A549 (cell line): ENCODE measurements around the gene CD2. TPM values are rescaled to one million over a fixed set of nuclear protein-coding genes. Genes with fewer than 3 reads are reported as not detected.

Source experiments
- ATAC-seq, 2 experiments: fragments of 200-7000 bp in 1 of 2; fragments of >200 bp in 1 of 2; cut with Nextera tagmentation in 1 of 2; cut with Tn5 transposase in 1 of 2; 3 replicates each; pipeline versions ENCODE4 v1.8.0 to v1.9.1; 2018 to 2020; ENCODE audit warnings: mild to moderate bottlenecking in 1 of 2, moderate library complexity in 1 of 2
- CTCF ChIA-PET: fragments of 300-600 bp; sonication (Branson Sonifier 250); formaldehyde crosslinking; extraction: SDS; loops from one replicate; lab custom pipeline; 2021; ENCODE audit warnings: antibody characterized with exemption, inconsistent platforms; lab: Yijun Ruan, JAX
- POLR2A ChIA-PET: fragments of 350-600 bp; formaldehyde crosslinking; extraction: SDS; loops from one replicate; lab custom pipeline; 2021; ENCODE audit warnings: antibody characterized with exemption, inconsistent platforms; lab: Yijun Ruan, JAX
- DNase-seq, 2 experiments: peaks; one replicate each; pipeline versions ENCODE4 v3.0.0 to v3.0.0-alpha.2; 2011 to 2016; ENCODE audit warnings: low read depth in 1 of 2, low spot score in 1 of 2
- FAIRE-seq: peaks from 2 replicates; lab custom pipeline; 2011; peaks lifted over from hg19 to GRCh38; lab: Jason Lieb, UNC
- H3K27ac ChIP-seq, 2 experiments: fragments of >200 bp; sonication (Bioruptor Twin); formaldehyde crosslinking; 3 replicates each; pipeline ENCODE4 v1.5.1; 2016 to 2017
- H3K4me1 ChIP-seq: fragments of >200 bp; sonication (Bioruptor Twin); formaldehyde crosslinking; 3 replicates; pipeline ENCODE4 v1.6.1; 2016
- H3K4me2 ChIP-seq: fragments of >200 bp; sonication (Bioruptor Twin); formaldehyde crosslinking; 3 replicates; pipeline ENCODE4 v1.6.1; 2016
- H3K4me3 ChIP-seq: fragments of >200 bp; sonication (Bioruptor Twin); formaldehyde crosslinking; 3 replicates; pipeline ENCODE4 v1.5.1; 2016
- H3K9me3 ChIP-seq: fragments of >200 bp; sonication (Bioruptor Twin); formaldehyde crosslinking; 3 replicates; pipeline ENCODE4 v1.6.1; 2016
- BHLHE40 ChIP-seq: IDR thresholded peaks from 2 replicates; pipeline ENCODE4 v1.6.1; 2012; ENCODE audit warnings: low read depth, low read length, inconsistent platforms
- CBX8 ChIP-seq: fragments of 200-600 bp; sonication (generic); IDR thresholded peaks from 2 replicates; pipeline ENCODE4 v1.6.1; 2016
- CHD4 ChIP-seq: fragments of 200-600 bp; sonication (generic); IDR thresholded peaks from 2 replicates; pipeline ENCODE4 v1.6.1; 2016; ENCODE audit warnings: antibody characterized with exemption, mild to moderate bottlenecking, borderline replicate concordance
- EHF ChIP-seq: fragments of 250-450 bp; sonication (Bioruptor Pico); IDR thresholded peaks from 2 replicates; pipeline ENCODE4 v1.5.0; 2020; ENCODE audit warnings: mild to moderate bottlenecking
- ESRRA ChIP-seq: fragments of 150-350 bp; IDR thresholded peaks from 2 replicates; pipeline ENCODE4 v1.6.1; 2014; ENCODE audit warnings: mild to moderate bottlenecking, low read length, borderline replicate concordance
- FOSL2 ChIP-seq, 2 experiments: fragments of 450-650 bp in 1 of 2; fragments of >200 bp in 1 of 2; sonication (Bioruptor Twin) in 1 of 2; formaldehyde crosslinking; IDR thresholded peaks; 2 replicates each; pipeline versions ENCODE4 v1.5.0 to v1.6.1; 2016 to 2020; ENCODE audit warnings: mild to moderate bottlenecking in 1 of 2, moderate library complexity in 1 of 2
- MAX ChIP-seq: IDR thresholded peaks from 2 replicates; pipeline ENCODE4 v1.6.1; 2012
- MYC ChIP-seq: IDR thresholded peaks from 2 replicates; pipeline ENCODE4 v1.6.1; 2012; ENCODE audit warnings: mild to moderate bottlenecking, inconsistent platforms, low read length, improper control_type of control experiment, borderline replicate concordance
- POLR2A ChIP-seq: IDR thresholded peaks from 2 replicates; pipeline ENCODE4 v1.6.1; 2012; ENCODE audit warnings: mild to moderate bottlenecking, low read length
- POLR2AphosphoS2 ChIP-seq: conservative IDR thresholded peaks from 2 replicates; pipeline ENCODE4 v1.6.1; 2012; ENCODE audit warnings: low read length, improper control_type of control experiment, inconsistent platforms
- SREBF2 ChIP-seq: fragments of 450-650 bp; IDR thresholded peaks from 2 replicates; pipeline ENCODE4 v1.6.1; 2014; ENCODE audit warnings: mild to moderate bottlenecking, moderate library complexity
- TP53 ChIP-seq: fragments of 250-450 bp; sonication (Bioruptor Pico); IDR thresholded peaks from 2 replicates; pipeline ENCODE4 v1.5.0; 2021; ENCODE audit warnings: mild to moderate bottlenecking, moderate library complexity
- ZC3H11A ChIP-seq: fragments of 450-650 bp; IDR thresholded peaks from 2 replicates; pipeline ENCODE4 v1.6.1; 2014; ENCODE audit warnings: antibody characterized with exemption, mild to moderate bottlenecking
- ZNF302 ChIP-seq: fragments of 250-450 bp; sonication (Bioruptor Pico); IDR thresholded peaks from 2 replicates; pipeline ENCODE4 v1.9.0; 2021; ENCODE audit warnings: inconsistent platforms, mild to moderate bottlenecking, moderate library complexity
- ZSCAN20 ChIP-seq: fragments of 250-450 bp; sonication (Bioruptor Pico); IDR thresholded peaks from 2 replicates; pipeline ENCODE4 v1.8.0; 2022; ENCODE audit warnings: mild to moderate bottlenecking, moderate library complexity
- WGBS: methylation state at CpG from one replicate; pipeline ENCODE4 v1.1.6; 2017; ENCODE audit errors: missing lambda C conversion rate; 5-methylcytosine and 5-hydroxymethylcytosine counted together
- polyA plus RNA-seq, 4 experiments: library from polyadenylated mRNA; depleted of rRNA in 3 of 4; stranded (reverse); fragments of >200 nt; fragmentation: RNase III in 1 of 4; extraction: RNeasy Plus Mini Kit Qiagen cat#74134 plus additional on column Dnase treatment in 1 of 4; gene quantifications; 2 replicates in 3 of 4; 3 replicates in 1 of 4; pipeline ENCODE4 v1.2.3, GENCODE V29; 2011 to 2017
- TF ChIP-seq, protein P1 (sequence below): fragments of 250-450 bp; sonication (Bioruptor Pico); IDR thresholded peaks from 2 replicates; pipeline ENCODE4 v1.5.0; 2021; ENCODE audit warnings: mild to moderate bottlenecking, moderate library complexity, borderline replicate concordance
- TF ChIP-seq, protein P2 (sequence below): fragments of 250-450 bp; sonication (Bioruptor Pico); IDR thresholded peaks from 2 replicates; pipeline ENCODE4 v1.5.0; 2020; ENCODE audit warnings: low read depth, mild to moderate bottlenecking, moderate library complexity

CD2 gene
- polyA plus RNA-seq, 2 of the 4 experiments (the other 2 are of a cell fraction), result not detected

DNA sequence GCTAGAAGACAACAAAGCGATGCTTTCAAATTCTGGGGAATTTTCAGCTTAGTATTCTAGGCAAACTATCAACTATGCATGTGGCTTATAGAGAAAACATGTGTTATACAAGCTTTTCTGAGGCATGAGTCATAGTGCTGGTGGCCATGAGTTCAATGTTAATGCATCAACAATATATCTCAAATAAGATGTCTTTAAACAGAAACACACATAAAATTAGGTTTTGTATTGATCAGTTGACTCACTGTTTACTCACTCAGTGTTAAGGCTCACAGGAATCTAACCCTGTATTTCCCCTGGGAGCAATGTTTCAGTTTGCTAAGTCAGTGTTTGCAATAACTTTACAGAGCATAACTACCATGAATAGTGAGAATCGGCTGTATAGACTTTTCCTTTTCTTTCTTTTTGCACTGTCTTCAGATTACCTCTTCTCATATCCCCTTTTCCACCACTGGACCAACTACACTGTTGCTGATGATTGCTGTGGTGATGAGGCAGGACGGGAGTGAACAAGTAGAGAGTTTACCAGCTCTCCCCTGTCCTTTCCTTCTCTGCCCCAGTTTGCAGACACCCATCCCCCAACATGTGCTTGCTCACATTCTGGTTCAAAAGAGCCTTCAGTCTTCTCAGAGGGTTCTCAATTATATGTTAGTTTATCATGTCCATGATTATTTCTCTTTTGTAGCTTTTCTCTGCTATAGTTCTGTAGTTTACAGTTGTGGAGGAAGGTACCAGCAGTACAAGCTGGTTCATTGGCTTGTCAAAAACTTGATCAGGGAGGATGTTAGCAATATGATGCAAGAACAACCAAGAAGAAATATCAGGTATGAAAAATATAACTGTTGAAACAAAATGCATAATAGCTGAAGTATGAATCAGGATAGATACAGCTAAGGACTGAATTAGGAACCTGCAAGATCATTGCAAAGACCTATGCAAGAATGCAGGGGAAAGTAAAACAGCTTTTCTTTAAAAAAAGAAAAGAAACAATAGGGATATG is 23.9 kb downstream of the CD2 start:
- no peak overlapping the region for H3K27ac ChIP-seq
- DNase-seq (no peak), FAIRE-seq (no peak), ATAC-seq (no peak)
- POLR2A ChIA-PET, result no interaction called here
- peaks cover 6% of the 10 kb centered on the region; the same call in 1 of the 3 replicates for H3K4me1 ChIP-seq
- no peaks in the 10 kb centered on the region for H3K9me3 ChIP-seq
- CTCF ChIA-PET, result no interaction called here
- no peak for TF ChIP-seq BHLHE40
- no peak for TF ChIP-seq ZC3H11A
- TF ChIP-seq SREBF2, result no peak
- TF ChIP-seq, protein P1, sequence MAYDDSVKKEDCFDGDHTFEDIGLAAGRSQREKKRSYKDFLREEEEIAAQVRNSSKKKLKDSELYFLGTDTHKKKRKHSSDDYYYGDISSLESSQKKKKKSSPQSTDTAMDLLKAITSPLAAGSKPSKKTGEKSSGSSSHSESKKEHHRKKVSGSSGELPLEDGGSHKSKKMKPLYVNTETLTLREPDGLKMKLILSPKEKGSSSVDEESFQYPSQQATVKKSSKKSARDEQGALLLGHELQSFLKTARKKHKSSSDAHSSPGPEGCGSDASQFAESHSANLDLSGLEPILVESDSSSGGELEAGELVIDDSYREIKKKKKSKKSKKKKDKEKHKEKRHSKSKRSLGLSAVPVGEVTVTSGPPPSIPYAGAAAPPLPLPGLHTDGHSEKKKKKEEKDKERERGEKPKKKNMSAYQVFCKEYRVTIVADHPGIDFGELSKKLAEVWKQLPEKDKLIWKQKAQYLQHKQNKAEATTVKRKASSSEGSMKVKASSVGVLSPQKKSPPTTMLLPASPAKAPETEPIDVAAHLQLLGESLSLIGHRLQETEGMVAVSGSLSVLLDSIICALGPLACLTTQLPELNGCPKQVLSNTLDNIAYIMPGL (CRISPR knock-in tag), result no peak
- no peak for TF ChIP-seq ZSCAN20 (CRISPR knock-in tag)
- TF ChIP-seq, protein P2, sequence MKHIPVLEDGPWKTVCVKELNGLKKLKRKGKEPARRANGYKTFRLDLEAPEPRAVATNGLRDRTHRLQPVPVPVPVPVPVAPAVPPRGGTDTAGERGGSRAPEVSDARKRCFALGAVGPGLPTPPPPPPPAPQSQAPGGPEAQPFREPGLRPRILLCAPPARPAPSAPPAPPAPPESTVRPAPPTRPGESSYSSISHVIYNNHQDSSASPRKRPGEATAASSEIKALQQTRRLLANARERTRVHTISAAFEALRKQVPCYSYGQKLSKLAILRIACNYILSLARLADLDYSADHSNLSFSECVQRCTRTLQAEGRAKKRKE (CRISPR knock-in tag), result no peak
- TF ChIP-seq EHF (CRISPR knock-in tag), result no peak
- no peak for TF ChIP-seq CBX8
- TF ChIP-seq CHD4, result no peak
- no peak for TF ChIP-seq ZNF302 (CRISPR knock-in tag)
- peak overlapping the region; percentile 13; the same call in 1 of the 3 replicates for H3K4me2 ChIP-seq
- 7% methylated on average over 3 of the region's 3 CpGs for WGBS
- H3K4me3 ChIP-seq, result no peak overlapping the region

DNA sequence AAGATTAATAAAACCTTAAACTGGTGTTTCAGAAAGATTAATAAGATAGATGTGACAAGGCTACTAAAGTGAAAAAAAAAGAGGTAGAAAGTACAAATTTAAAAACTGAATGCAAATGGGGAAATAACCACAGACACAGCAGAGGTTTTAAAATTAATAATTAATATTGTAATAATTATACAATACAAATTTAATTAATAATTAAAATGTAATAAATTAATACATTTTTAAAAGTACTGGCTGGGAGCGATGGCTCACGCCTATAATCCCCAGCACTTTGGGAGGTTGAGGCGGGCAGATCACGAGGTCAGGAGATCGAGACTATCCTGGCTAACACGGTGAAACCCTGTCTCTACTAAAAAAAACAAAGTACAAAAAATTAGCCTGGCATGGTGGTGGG is 26.8 kb downstream of the CD2 start:
- H3K27ac ChIP-seq, result no peak overlapping the region
- no peak overlapping the region for H3K4me3 ChIP-seq
- H3K4me2 ChIP-seq, result no peak overlapping the region
- DNase-seq, result no peak
- 88% methylated on average over 6 of the region's 6 CpGs for WGBS
- H3K4me1 ChIP-seq, result peaks cover 6% of the 10 kb centered on the region; the same call in 1 of the 3 replicates
- CTCF ChIA-PET, result no interaction called here
- ATAC-seq, result no peak
- H3K9me3 ChIP-seq, result no peaks in the 10 kb centered on the region
- no peak for TF ChIP-seq MYC
- no peak for TF ChIP-seq POLR2A
- no peak for TF ChIP-seq MAX
- TF ChIP-seq ESRRA, result no peak
- no peak for TF ChIP-seq FOSL2 (IDR thresholded peaks at IDR 0.05)
- no peak for TF ChIP-seq FOSL2 (CRISPR knock-in tag; IDR thresholded peaks at IDR 0.05)
- no peak for TF ChIP-seq ZNF302 (CRISPR knock-in tag)
- no peak for FAIRE-seq
- POLR2A ChIA-PET, result no interaction called here

GRCh38 chr1:116785006-116785405 is 30.8 kb downstream of the CD2 start:
- 8% methylated on average over 2 of the region's 4 CpGs for WGBS
- Histone ChIP-seq H3K9me3 (no peaks in the 10 kb centered on the region), H3K27ac (no peak overlapping the region), H3K4me1 (no peaks in the 10 kb centered on the region), H3K4me2 (no peak overlapping the region), H3K4me3 (no peak overlapping the region)
- ChIA-PET CTCF (no interaction called here), POLR2A (no interaction called here)
- FAIRE-seq (no peak), DNase-seq (no peak), ATAC-seq (no peak)
- TF ChIP-seq POLR2AphosphoS2 (no peak), TP53 (CRISPR knock-in tag) (no peak)
